OCI-LY1 (cell line): ENCODE data around the gene RAB25.

Experiments used
- CTCF ChIP-seq: fragments of 200-600 bp; sonication (generic), shearing (Covaris generic); IDR thresholded peaks from 2 replicates; pipeline ENCODE4 v1.5.1; 2017; ENCODE audit warnings: mild to moderate bottlenecking, antibody characterized with exemption, low read length, moderate library complexity, mixed read lengths
- EZH2 ChIP-seq: fragments of 200-600 bp; sonication (generic), shearing (Covaris generic); IDR thresholded peaks from 2 replicates; pipeline ENCODE4 v1.8.0; 2017; ENCODE audit warnings: borderline replicate concordance, mixed run types, mild to moderate bottlenecking, antibody characterized with exemption, low read length, moderate library complexity, mixed read lengths

DNA sequence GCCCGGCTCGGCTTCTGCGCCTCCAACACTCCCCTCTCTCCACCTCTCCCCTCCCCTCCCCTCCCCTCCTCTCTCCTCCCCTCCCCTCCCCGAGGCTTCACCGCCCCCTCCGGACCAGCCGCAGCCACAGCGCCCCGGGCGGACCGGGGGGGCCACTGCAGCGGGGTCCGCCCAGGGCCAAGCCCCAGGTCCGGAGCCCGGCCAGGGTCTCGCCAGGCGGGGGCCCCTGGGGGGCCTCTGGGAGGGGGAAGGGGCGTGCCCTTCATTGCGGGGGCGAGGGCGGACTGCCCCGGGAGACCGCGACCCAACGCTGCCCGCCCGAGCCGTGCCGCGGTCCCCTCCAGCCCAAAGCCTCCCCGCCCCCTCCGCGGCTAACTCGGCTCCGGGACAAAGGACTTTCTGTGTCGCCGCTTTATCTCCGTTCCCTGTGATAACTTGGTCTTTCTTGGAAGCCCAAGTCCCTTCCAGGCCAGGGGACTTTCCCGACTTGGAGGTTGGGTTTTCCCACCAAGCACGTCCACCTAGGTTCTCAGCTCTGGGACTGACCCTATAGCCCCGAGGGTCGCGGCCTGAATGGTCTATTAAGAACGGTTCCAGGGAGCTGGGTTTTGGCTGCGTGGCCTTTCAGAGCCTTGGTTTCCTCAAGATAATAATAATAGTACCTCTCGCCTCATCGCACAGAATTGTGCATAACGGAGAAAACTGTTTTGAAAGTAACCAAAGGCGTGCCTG lies 7.0 kb upstream of the RAB25 start, which contains the start of gene UBQLN4:
- peak; percentile 28 for TF ChIP-seq CTCF
- no peak for TF ChIP-seq EZH2
